ENCODE measurements around the gene CMTM4.

DNA sequence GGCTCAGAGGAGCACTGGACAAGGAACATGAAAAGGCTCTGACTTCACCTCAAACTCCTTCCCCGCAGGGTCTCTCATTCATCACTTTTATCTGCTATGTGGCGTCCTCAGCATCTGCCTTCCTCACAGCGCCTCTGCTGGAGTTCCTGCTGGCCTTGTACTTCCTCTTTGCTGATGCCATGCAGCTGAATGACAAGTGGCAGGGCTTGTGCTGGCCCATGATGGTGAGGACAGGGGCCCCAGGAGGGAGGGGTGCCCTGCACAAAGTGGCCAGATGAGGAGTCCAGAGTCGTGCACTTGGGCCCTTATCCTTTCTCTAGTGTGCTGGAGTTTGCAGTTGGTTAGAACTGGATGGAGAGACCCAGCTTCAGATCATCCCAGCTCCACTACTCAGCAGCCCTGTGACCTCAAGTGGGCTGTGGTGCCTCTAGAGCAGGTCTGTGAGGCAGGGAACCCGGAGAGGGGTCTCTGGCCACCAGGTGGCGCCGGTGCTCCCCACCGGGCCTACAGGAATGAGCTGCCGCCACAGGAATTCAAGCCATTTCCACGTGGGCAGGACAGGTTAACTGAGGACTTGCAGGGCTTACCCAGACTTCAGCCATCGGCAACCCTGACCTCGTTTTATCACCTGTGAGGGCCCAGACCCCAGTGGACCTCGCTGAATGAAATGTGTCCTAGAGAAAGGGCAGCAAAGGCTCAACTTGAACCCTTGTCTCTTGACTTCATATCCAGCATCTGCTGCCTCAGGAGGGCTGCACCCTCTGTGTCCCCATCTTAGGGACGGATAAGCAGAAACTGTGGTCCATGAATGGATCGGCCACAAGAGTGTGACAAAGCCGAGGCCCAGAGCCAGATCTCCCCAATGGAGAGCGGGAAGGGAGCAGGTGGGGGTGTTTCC lies 88.1 kb downstream of the CMTM4 start:
- TF ChIP-seq, protein P1, sequence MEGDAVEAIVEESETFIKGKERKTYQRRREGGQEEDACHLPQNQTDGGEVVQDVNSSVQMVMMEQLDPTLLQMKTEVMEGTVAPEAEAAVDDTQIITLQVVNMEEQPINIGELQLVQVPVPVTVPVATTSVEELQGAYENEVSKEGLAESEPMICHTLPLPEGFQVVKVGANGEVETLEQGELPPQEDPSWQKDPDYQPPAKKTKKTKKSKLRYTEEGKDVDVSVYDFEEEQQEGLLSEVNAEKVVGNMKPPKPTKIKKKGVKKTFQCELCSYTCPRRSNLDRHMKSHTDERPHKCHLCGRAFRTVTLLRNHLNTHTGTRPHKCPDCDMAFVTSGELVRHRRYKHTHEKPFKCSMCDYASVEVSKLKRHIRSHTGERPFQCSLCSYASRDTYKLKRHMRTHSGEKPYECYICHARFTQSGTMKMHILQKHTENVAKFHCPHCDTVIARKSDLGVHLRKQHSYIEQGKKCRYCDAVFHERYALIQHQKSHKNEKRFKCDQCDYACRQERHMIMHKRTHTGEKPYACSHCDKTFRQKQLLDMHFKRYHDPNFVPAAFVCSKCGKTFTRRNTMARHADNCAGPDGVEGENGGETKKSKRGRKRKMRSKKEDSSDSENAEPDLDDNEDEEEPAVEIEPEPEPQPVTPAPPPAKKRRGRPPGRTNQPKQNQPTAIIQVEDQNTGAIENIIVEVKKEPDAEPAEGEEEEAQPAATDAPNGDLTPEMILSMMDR (conservative IDR thresholded peaks at IDR 0.05; ENCODE audit: low read length) = peak; percentile 96
- TF ChIP-seq EZH2phosphoT487 (IDR thresholded peaks at IDR 0.05; ENCODE audit: borderline replicate concordance) = no peak
